ENCODE measurements around the gene ZFP36L2.
A peak's percentile ranks its signal among the peaks of the same experiment; 100 is the strongest.

ZFP36L2 gene

DNA sequence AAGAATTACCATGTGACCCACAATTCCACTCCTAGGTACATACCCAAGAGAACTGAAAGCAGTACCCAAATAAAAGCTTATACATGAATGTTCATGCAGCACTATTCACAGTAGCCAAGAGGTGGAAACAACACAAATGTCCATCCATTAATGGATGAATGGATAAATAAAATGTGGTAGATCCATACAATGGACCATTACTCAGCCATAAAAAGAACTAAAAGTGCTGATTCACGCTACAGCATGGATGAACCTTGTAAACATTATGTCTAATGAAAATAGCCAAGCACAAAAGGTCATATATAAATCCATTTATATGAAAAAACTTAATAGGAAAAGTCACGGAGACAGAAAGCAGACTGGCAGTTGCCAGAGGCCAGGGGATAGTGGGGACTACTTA is 23.6 kb upstream of the ZFP36L2 start:
- no peak for DNase-seq (ENCODE audit: low read depth in 1 of 2, low spot score in 1 of 2)

GRCh38 chr2:43248621-43249020 is 22.2 kb upstream of the ZFP36L2 start:
- no peak for DNase-seq (ENCODE audit: low read depth in 1 of 2, low spot score in 1 of 2)

DNA sequence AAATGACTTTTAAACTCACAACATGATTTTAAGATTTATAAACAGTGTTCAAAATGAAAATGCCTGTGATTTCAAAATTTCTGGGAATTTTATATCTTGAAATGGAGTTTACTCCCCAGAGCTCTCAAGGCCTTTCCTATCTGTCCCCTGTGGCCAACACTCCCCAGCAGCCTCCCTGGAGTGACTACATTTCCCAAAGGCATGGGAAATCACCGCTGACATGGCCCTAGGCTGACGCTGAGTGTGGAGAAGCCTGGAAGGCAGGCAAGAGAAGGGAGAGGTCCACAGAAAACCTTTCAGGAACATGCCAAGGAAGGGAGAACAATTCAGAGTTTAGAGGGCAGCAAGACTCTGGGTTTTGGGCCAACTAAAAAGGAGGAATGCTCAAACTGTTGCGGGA is 20.2 kb upstream of the ZFP36L2 start:
- DNase-seq (ENCODE audit: low read depth in 1 of 2, low spot score in 1 of 2): no peak

DNA sequence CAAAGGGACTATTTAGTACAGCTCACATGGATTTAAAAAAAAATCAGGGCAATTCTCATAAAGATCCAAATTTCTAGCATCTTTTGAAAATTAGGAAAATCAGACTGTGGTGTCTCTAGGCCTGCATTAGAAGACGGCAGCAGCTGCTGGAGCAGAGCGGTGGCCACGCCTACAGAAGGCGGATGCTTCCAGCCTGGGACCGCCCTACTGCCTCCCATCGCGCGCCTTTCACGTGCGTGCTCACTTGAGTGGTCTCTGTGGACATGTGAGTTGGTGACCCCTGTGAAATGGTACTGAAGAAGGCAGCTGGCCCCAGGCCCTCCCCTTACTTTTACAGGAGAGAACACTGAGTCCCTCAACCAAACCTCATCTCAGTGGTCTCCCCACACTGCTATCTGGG is 15.2 kb upstream of the ZFP36L2 start:
- DNase-seq (ENCODE audit: low read depth in 1 of 2, low spot score in 1 of 2): no peak

DNA sequence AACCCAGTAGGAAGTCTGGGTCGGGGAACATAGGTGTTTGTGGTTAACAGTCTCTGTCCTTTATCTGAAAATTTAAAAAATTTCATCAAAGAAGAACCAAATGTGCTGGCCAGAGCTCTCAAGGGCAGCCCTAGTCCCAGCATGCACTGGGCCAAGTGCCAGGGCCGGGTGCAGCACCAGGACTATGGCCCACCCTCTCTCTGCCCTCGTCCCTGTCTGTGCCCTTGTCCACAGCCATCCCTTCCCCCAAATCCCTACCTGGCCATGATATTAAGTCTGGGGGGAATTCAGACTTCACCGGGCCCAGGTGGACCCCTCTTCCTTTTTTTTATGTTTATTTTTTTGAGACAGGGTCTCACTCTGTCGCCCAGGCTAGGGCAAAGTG is 14.4 kb upstream of the ZFP36L2 start:
- no peak for DNase-seq (ENCODE audit: low read depth in 1 of 2, low spot score in 1 of 2)

- DNase-seq (ENCODE audit: low read depth in 1 of 2, low spot score in 1 of 2): no peak
Measured at GRCh38 chr2:43239981-43240765, 13.8 kb upstream of the ZFP36L2 start.

DNA sequence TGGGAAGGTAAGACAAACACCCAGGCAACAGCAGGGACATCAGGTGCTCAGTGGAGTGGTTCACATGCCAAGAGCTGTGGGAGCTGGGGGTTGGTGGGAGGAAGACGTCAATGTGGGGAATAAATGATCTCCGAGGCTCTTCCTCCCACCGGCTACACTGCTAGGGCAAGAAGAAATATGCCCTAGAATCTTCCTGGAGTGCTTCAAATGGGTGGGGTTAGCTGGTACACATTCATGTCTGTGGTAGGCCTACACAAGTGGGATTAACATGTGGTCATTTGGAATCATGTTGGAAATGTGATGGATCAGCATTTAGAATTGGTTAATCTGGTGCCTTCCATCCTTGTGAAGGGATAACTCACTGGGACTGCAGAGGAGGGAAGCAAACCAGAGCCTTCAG is 12.4 kb upstream of the ZFP36L2 start:
- DNase-seq (ENCODE audit: low read depth in 1 of 2, low spot score in 1 of 2): no peak

DNA sequence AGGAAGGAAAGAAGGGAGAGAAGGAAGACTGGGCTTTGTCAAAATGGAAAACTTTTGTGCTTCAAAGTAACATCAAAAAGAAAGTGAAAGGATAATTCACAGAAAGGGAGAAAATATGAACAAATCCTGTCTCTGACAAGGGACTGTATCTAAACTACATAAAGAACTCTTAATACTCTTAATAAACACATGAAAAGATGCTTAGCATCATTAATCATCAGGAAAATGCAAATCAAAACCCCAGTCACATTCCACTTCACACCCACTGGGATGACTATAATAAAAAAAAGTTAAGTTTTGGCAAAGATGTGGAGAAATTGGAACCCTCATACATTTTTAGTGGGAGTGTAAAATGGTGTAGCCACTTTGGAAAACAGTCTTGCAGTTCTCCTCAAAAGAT is 11.8 kb upstream of the ZFP36L2 start:
- no peak for DNase-seq (ENCODE audit: low read depth in 1 of 2, low spot score in 1 of 2)

- no peak for DNase-seq (ENCODE audit: low read depth in 1 of 2, low spot score in 1 of 2)
Measured at GRCh38 chr2:43233218-43234212, 7.1 kb upstream of the ZFP36L2 start.

DNA sequence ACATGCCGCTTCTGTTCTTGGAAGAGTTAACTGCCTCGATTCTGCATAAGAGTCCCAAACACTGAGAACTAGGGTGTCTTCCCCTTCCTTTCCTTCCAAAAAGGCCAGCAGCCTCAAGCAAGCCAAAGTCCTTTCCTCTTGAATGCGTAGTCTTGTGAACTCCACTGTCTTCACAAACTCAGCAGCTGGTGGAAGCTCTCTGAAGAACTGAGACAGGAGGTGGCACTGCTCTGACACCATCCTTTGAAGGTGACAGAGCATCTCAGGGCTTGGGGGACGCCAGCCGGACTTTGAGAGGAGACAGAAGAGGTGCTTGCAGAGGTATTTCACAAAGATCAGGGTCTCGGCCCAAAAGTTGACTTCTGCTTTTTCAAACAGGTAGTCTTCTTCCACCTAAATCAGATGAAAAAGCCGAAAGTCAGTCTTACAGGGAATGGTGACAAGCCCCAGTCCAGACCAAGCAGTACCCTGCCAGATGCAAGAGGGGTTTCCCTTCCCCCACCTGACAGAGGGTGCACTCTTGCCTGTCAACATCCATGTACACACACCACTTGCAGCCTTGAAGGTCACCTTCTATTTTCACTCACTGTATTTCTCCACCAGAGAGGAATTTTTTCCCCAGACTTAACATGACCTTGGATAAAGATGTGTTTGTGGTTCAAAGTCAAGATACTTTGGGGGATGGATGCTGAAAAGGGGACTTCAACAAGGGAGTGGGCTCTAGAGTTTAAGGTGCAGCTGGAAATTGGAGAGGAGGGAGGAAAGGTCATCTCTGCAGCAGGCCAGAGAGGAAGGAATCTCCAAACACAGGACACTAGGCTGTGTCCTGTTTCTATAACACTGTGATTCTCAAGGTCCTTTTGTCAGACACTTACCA is 4.8 kb upstream of the ZFP36L2 start:
- no peak for DNase-seq (ENCODE audit: low read depth in 1 of 2, low spot score in 1 of 2)

GRCh38 chr2:43230351-43230885 is 4.0 kb upstream of the ZFP36L2 start:
- no peak for DNase-seq (ENCODE audit: low read depth in 1 of 2, low spot score in 1 of 2)

- no peak for DNase-seq (ENCODE audit: low read depth in 1 of 2, low spot score in 1 of 2)
Measured at GRCh38 chr2:43228756-43229659, 2.6 kb upstream of the ZFP36L2 start.

GRCh38 chr2:43228321-43228751 is 1.9 kb upstream of the ZFP36L2 start:
- no peak for DNase-seq (ENCODE audit: low read depth in 1 of 2, low spot score in 1 of 2)

- DNase-seq (ENCODE audit: low read depth in 1 of 2, low spot score in 1 of 2): no peak
Measured at GRCh38 chr2:43227830-43228281, 1.4 kb upstream of the ZFP36L2 start.

GRCh38 chr2:43226955-43227829 is 786 bp upstream of the ZFP36L2 start:
- DNase-seq (ENCODE audit: low read depth in 1 of 2, low spot score in 1 of 2): peak; percentile 24 to 61

DNA sequence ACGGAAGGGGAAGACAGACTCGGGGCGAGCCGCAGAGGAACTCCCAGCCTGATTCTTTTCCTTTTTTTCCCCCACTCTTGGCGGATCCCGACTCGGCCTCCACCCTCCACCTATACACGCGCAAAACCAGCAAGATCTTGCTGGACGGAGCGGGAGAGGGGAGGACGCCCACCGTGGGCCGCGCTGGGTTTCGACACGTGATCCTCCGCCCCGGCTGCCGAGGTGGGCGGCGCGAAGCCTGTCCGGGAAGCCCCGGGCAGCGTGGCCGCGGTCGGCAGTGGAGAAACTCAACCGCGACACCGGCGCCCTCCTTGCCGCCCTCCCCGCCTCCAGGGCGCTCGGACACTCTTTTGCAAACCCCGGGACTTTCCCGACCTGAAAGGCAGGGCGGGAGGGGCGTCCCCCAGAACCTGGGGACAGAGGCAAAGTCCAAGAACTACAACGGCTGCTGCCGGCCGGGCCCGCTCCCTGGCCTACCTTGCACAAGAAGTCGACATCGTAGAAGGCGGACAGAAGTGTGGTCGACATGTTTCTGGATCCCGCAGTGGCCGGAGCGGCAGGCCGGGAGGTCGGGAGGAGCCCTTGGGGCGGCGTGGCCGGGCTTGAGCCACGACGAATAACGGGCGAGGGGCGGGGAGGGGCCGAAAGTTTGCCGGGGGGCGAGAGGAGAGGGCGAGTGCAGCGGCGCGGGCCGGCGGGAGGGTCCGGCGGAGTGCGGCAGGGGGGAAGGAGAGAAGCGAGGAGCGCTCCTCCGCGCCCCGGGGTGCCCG is 433 bp downstream of the ZFP36L2 start:
- DNase-seq (ENCODE audit: low read depth in 1 of 2, low spot score in 1 of 2): peak; percentile 40 to 59

- peak; percentile 49 to 50 for DNase-seq (ENCODE audit: low read depth in 1 of 2, low spot score in 1 of 2)
Measured at GRCh38 chr2:43225093-43225787, 1.2 kb downstream of the ZFP36L2 start.

Measured in stimulated activated CD4-positive, alpha-beta T cell treated with anti-CD3 and anti-CD28 coated beads, Interleukin-15, amount 100 ng/mL, for 1 hour (primary cell).